ENCODE results near the gene SRSF11.

SRSF11 gene

DNA sequence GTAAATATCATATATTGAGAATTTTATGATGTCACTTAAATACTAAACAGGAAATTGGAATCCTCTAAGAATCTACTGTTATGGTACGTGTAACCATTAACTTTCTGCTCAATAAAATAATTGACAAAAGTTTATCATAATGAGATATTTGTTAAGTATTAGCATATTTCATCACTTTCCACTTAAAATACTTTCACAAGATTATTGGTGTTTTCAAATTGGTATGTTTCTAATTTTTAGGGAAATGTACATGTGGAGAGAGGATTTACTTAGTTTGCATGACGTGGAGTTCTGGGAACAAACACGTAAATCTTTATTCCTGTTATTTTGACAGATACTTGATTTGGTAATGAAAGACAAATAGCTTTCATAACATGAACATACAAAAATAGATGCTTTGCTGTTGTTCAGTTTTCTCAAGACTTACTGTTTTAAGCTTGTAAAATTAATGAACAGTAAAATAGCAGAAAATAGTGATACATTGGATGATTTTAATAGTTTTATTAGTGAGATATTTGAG is 1.6 kb downstream of the SRSF11 start:
- no peak for DNase-seq

- DNase-seq: no peak
These were observed 3.8 kb downstream of the SRSF11 start for GRCh38 chr1:70224954-70225353.

GRCh38 chr1:70227439-70227838 is 6.3 kb downstream of the SRSF11 start:
- no peak for DNase-seq

GRCh38 chr1:70228670-70229069 is 7.5 kb downstream of the SRSF11 start:
- no peak for DNase-seq

GRCh38 chr1:70231475-70231874 is 10.3 kb downstream of the SRSF11 start:
- DNase-seq: no peak

GRCh38 chr1:70234733-70235132 is 13.6 kb downstream of the SRSF11 start:
- no peak for DNase-seq

GRCh38 chr1:70239940-70240339 is 18.8 kb downstream of the SRSF11 start:
- DNase-seq: no peak

- no peak for DNase-seq
These were observed 25.9 kb downstream of the SRSF11 start for GRCh38 chr1:70247122-70247521.

- DNase-seq: no peak
These were observed 26.6 kb downstream of the SRSF11 start for GRCh38 chr1:70247768-70248167.

DNA sequence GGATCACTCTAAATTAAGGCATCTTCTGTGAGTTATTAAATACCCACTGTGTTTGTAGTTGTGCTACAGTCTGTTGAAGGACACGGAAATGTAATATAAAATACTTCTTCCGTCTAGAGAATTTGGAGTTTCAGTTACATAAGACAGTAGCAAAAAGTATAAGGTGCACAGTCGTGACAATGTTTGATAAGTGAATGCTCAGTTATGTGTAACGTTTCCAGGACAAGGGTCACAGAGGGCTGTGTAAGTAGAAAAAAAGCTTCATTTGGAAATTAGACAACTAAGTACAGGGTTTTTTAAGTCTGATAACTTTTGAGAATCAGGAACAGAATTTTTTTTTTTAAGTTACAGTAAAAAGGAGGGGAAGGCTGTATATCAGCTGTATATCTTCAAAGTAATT is 27.5 kb downstream of the SRSF11 start:
- no peak for DNase-seq

GRCh38 chr1:70256664-70257063 is 35.5 kb downstream of the SRSF11 start:
- no peak for DNase-seq

- DNase-seq: no peak
These were observed 43.7 kb downstream of the SRSF11 start for GRCh38 chr1:70264839-70265238.

- no peak for DNase-seq
These were observed 44.8 kb downstream of the SRSF11 start for GRCh38 chr1:70265946-70266345.

DNA sequence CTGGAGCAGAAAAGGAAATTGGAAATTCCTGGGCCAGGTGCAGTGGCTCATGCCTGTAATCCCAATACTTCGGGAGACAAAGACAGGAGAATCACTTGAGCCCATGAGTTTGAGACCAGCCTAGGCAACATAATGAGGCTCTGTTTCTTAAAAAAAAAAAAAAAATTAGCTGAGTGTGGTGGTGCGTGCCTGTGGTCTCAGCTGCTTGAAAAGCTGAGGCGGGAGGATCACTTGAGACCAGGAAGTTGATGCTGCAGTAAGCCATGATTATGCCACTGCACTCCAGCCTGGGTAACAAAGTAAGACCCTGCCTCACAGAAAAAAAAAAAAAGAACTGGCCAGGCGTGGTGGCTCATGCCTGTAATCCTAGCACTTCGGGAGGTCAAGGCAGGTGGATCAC is 56.7 kb downstream of the SRSF11 start:
- DNase-seq: no peak

- no peak for DNase-seq
These were observed 57.5 kb downstream of the SRSF11 start for GRCh38 chr1:70278710-70279109.

- no peak for DNase-seq
These were observed 63.2 kb downstream of the SRSF11 start for GRCh38 chr1:70284366-70284765.

- no peak for DNase-seq
These were observed 65.3 kb downstream of the SRSF11 start for GRCh38 chr1:70286453-70286852.

DNA sequence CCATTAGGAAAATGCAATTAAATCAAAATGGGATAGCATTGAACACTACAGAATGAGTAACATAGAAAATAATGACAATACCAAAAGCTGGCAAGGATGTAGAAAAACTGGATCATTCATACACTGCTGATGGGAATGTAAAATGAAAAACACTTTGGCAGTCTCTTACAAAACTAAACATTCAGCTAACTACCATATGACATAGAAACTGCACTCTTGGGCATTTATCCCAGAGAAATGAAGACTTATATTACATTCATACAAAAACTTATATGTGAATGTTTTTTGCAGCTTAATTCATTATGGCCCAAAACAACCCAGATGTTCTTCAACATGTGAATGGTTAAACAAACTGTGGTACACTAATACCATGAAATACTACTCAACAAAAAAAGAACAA is 67.0 kb downstream of the SRSF11 start:
- no peak for DNase-seq

DNA sequence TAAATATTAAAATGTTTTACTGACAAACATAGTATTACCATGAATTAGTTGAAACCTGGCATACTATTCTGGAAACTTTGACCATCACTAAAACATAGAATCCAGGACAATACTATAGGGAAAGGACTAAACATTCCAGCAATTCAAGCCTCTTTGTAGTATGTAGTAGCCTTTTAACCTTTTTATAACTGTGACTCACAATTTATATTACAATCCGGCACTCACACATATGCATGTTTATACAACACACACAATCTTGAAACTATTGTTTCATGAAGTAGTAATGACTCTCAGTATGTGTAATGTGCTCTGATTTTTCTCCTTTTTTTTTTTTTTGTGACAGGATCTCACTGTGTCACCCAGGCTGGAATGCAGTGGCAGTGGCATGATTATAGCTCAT is 69.0 kb downstream of the SRSF11 start:
- no peak for DNase-seq

- DNase-seq: no peak
These were observed 72.1 kb downstream of the SRSF11 start for GRCh38 chr1:70293186-70293843.

- no peak for DNase-seq
These were observed 74.6 kb downstream of the SRSF11 start for GRCh38 chr1:70295749-70296148.

- DNase-seq: no peak
These were observed 78.3 kb downstream of the SRSF11 start for GRCh38 chr1:70299472-70299871.

All from COR-L47 (cell line).